Osteoblast (primary cell): Measurements from ENCODE around the gene SLC25A34. TPM values are rescaled to one million over a fixed set of nuclear protein-coding genes. Genes with fewer than 3 reads are reported as not detected.

Source experiments
- DNase-seq: peaks from one replicate; pipeline ENCODE4 v3.0.0; 2011; ENCODE audit warnings: low spot score, mixed read lengths; ENCODE audit not compliant: insufficient read length; ENCODE audit errors: missing footprints
- H2AFZ ChIP-seq: 2 replicates; pipeline ENCODE4 v1.6.0; 2011; ENCODE audit warnings: mild to moderate bottlenecking, low read length
- H3K27ac ChIP-seq: 2 replicates; pipeline ENCODE4 v1.5.1; 2011; ENCODE audit warnings: mild to moderate bottlenecking, low read depth, low read length, moderate library complexity
- H3K27me3 ChIP-seq: 2 replicates; pipeline ENCODE4 v1.6.0; 2012; ENCODE audit warnings: mild to moderate bottlenecking, control low read depth, inconsistent platforms, low read length, moderate library complexity; ENCODE audit not compliant: insufficient read depth
- H3K36me3 ChIP-seq: 2 replicates; pipeline ENCODE4 v1.5.1; 2011; ENCODE audit warnings: mild to moderate bottlenecking, low read length, control low read depth, moderate library complexity; ENCODE audit not compliant: insufficient read depth
- H3K4me1 ChIP-seq: 2 replicates; pipeline ENCODE4 v1.5.1; 2011; ENCODE audit warnings: mild to moderate bottlenecking, low read length, control low read depth, moderate library complexity; ENCODE audit not compliant: insufficient read depth
- H3K4me2 ChIP-seq: 2 replicates; pipeline ENCODE4 v1.6.0; 2011; ENCODE audit warnings: mild to moderate bottlenecking, low read length; ENCODE audit not compliant: insufficient read depth
- H3K4me3 ChIP-seq: fragments of 200-600 bp; sonication (generic); 3 replicates; pipeline ENCODE4 v1.5.1; 2012; ENCODE audit warnings: mild to moderate bottlenecking, low read length, inconsistent platforms; ENCODE audit not compliant: insufficient read depth
- H3K79me2 ChIP-seq: 2 replicates; pipeline ENCODE4 v1.6.0; 2012; ENCODE audit warnings: mild to moderate bottlenecking, low read length, control low read depth, inconsistent platforms; ENCODE audit not compliant: insufficient read depth
- H3K9me3 ChIP-seq: 2 replicates; pipeline ENCODE4 v1.5.1; 2011; ENCODE audit warnings: low read depth, low read length, control low read depth
- H4K20me1 ChIP-seq: 2 replicates; pipeline ENCODE4 v1.6.0; 2012; ENCODE audit warnings: mild to moderate bottlenecking, low read length, control low read depth; ENCODE audit not compliant: insufficient read depth
- total RNA-seq: library from RNA; depleted of rRNA; stranded (reverse); fragments of >200 nt; gene quantifications from 2 replicates; pipeline ENCODE4 v1.2.3, GENCODE V29; 2012
- TF ChIP-seq, protein P1 (sequence below): IDR thresholded peaks from 2 replicates; pipeline ENCODE4 v1.5.1; 2011; ENCODE audit warnings: mild to moderate bottlenecking, low read depth, low read length, moderate library complexity; ENCODE audit errors: extremely low read depth

Gene SLC25A34
- total RNA-seq, 1 donor = 1.4 TPM

DNA sequence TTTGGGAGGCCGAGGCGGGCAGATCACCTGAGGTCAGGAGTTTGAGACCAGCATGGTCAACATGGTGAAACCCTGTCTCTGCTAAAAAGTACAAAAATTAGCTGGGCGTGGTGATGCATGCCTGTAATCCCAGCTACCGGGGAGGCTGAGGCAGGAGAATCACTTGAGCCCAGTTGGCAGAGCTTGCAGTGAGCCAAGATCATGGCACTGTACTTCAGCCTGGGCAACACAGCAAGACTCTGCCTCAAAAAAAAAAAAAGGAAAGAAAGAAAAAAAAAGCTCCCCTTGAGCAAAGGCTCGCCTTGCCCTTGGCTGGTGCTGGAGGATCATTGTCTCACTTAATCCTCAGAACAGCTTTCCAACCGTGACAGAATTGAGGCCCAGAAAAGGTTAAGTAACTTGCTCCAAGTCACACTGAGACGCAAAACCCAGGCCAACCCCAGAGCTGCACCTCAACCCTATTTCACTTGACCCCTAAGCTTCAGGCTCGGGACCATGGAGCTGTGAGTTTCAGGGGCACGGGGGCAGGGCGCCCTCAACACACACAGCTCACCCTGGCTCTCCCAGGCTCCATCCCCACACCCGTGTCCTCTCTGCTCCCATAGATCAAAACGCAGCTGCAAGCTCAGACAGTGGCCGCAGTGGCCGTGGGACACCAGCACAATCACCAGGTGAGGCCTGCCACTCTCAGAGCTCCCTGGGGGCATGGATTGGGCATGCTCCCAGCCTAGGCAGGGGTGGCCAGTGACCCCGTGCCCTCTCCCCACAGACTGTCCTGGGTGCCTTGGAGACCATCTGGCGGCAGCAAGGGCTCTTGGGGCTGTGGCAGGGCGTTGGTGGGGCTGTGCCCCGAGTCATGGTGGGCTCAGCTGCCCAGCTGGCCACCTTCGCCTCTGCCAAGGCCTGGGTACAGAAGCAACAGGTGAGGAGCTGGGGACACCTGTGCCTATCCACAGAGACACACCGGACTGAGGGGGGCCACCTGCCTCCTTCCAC lies 1.6 kb downstream of the SLC25A34 start:
- Histone ChIP-seq H3K9me3 (no peaks in the 10 kb centered on the region), H3K79me2 (no peaks in the 10 kb centered on the region), H3K4me3 (no peak overlapping the region), H3K4me1 (no peaks in the 10 kb centered on the region), H3K4me2 (no peak overlapping the region), H3K27me3 (no peaks in the 10 kb centered on the region), H3K36me3 (peaks cover 19% of the 10 kb centered on the region), H3K27ac (no peak overlapping the region), H2AFZ (no peak overlapping the region), H4K20me1 (no peaks in the 10 kb centered on the region)
- TF ChIP-seq, protein P1, sequence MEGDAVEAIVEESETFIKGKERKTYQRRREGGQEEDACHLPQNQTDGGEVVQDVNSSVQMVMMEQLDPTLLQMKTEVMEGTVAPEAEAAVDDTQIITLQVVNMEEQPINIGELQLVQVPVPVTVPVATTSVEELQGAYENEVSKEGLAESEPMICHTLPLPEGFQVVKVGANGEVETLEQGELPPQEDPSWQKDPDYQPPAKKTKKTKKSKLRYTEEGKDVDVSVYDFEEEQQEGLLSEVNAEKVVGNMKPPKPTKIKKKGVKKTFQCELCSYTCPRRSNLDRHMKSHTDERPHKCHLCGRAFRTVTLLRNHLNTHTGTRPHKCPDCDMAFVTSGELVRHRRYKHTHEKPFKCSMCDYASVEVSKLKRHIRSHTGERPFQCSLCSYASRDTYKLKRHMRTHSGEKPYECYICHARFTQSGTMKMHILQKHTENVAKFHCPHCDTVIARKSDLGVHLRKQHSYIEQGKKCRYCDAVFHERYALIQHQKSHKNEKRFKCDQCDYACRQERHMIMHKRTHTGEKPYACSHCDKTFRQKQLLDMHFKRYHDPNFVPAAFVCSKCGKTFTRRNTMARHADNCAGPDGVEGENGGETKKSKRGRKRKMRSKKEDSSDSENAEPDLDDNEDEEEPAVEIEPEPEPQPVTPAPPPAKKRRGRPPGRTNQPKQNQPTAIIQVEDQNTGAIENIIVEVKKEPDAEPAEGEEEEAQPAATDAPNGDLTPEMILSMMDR = no peak
- no peak for DNase-seq

DNA sequence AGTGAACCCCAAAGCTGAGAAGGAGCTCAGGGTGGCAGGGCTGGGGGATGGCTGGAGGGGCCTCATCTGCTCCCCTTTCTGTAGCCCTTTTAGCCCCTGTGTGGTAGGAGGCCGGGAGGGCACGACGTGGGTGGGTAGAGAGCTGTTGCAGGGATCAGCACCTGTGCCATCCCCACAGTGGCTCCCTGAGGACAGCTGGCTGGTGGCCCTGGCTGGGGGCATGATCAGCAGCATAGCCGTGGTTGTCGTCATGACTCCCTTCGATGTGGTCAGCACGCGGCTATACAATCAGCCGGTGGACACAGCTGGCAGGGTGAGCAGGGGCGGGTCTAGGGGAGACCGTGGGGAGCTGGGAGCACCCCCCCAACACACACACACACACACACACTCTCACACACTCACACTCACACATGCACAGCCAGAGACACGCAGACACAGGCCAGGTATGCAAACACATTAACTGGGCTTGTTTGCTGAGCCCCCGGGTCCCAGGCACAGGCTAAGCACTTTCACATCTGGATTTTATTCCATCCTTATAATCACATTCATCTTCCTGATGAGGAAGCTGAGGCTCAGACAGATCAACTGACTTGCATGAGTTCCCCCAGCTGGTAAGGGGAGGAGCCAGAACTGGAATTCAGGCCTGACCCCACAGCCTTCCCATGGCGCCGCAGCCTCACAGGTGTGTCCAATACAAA lies 2.5 kb downstream of the SLC25A34 start:
- Histone ChIP-seq H3K36me3 (peaks cover 13% of the 10 kb centered on the region), H2AFZ (no peak overlapping the region), H3K27me3 (no peaks in the 10 kb centered on the region), H3K4me1 (no peaks in the 10 kb centered on the region), H3K4me2 (no peak overlapping the region), H4K20me1 (no peaks in the 10 kb centered on the region), H3K79me2 (no peaks in the 10 kb centered on the region), H3K4me3 (no peak overlapping the region), H3K9me3 (no peaks in the 10 kb centered on the region), H3K27ac (no peak overlapping the region)
- DNase-seq = no peak
- TF ChIP-seq, protein P1 = no peak

DNA sequence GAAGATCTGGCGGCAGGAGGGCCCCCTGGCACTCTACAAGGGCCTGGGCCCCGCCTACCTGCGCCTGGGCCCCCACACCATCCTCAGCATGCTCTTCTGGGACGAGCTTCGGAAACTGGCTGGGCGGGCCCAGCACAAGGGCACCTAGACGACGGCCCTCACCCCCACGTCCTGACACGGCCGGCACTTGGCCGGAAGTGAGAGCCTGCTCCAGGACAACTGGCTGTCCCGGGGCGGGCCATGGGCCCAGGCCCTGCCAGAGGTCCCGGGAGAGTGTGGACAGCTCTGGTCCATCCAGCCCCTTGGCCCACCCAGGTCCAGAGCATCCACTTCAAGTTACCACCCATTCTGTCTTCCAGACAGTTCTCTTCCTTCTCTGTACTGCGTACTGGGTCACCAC lies 3.2 kb downstream of the SLC25A34 start:
- Histone ChIP-seq H3K27ac (no peak overlapping the region), H4K20me1 (no peaks in the 10 kb centered on the region), H2AFZ (no peak overlapping the region), H3K4me3 (no peak overlapping the region), H3K4me2 (no peak overlapping the region), H3K36me3 (peaks cover 7% of the 10 kb centered on the region), H3K9me3 (no peaks in the 10 kb centered on the region), H3K27me3 (no peaks in the 10 kb centered on the region), H3K4me1 (no peaks in the 10 kb centered on the region), H3K79me2 (no peaks in the 10 kb centered on the region)
- TF ChIP-seq, protein P1 = no peak
- no peak for DNase-seq

DNA sequence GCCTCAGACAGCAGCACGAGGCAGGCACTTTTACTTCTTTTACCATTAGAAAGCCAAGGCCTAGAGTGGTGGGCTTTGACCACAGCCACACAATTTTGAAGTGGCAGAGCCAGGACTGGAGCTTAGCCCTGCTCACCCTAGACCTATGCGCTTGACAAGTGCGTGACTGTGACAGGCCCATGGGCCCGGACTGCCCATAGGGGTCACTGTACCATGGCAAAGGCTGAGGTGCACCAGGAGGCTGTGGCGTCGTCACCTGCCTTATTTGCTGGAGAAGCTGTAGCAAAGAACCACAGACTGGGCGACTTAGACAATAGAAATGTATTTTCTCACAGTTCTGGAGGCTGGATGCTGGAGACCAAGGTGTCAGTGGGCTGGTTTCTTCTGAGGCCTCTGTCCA lies 3.7 kb downstream of the SLC25A34 start:
- Histone ChIP-seq H3K79me2 (no peaks in the 10 kb centered on the region), H3K36me3 (peaks cover 2% of the 10 kb centered on the region), H3K4me1 (no peaks in the 10 kb centered on the region), H3K27me3 (no peaks in the 10 kb centered on the region), H3K27ac (no peak overlapping the region), H4K20me1 (no peaks in the 10 kb centered on the region), H3K4me3 (no peak overlapping the region), H2AFZ (no peak overlapping the region), H3K9me3 (no peaks in the 10 kb centered on the region), H3K4me2 (no peak overlapping the region)
- no peak for DNase-seq
- TF ChIP-seq, protein P1 = no peak
